Measurements from ENCODE around the gene NKX6-1. TPM values are rescaled to one million over a fixed set of nuclear protein-coding genes. Genes with fewer than 3 reads are reported as not detected.

Gene NKX6-1
- total RNA-seq, 2 experiments from 2014 or later, result not detected

DNA sequence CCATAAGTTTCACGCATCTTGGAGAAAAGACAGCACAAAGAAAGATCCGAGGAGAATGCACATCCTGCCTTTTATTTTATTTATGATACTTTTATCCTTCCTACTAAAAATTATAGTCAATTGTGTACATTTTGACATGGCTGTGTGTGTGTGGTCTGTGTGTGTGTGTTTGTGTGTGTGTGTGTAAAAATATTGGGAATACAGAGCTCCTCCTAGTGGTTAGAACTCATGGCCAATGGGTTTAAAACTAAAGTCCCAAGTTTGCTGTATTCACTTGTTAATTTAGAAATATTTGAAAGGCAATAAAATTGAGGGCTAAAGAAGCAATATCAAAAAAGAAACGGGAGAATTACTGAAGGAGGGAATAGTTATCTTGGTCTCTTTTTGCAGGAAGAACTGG lies 47.5 kb downstream of the NKX6-1 start:
- Histone ChIP-seq H3K4me2 (ENCODE audit: low read length) (no peak overlapping the region), H3K27ac (ENCODE audit: low read depth, low read length, poor library complexity, severe bottlenecking) (no peak overlapping the region), H3K4me1 (ENCODE audit: insufficient read depth, low read length, poor library complexity, severe bottlenecking) (no peaks in the 10 kb centered on the region), H3K36me3 (ENCODE audit: insufficient read depth, low read length) (no peaks in the 10 kb centered on the region), H3K9me2 (ENCODE audit: insufficient read depth, low read length) (no peaks in the 10 kb centered on the region), H2AFZ (ENCODE audit: low read length) (no peak overlapping the region), H3K4me3 (ENCODE audit: low read depth, low read length, poor library complexity, severe bottlenecking) (no peak overlapping the region), H4K20me1 (ENCODE audit: insufficient read depth, low read length) (no peaks in the 10 kb centered on the region), H3K9me3 (ENCODE audit: low read length) (no peaks in the 10 kb centered on the region), H3K79me2 (ENCODE audit: insufficient read depth, low read depth, low read length) (no peaks in the 10 kb centered on the region)
- POLR2A ChIA-PET, result no interaction called here
- BruUV-seq (replicated peaks), result no TSS peak
- CTCF ChIA-PET (ENCODE audit: unreplicated experiment), result no interaction called here
- TF ChIP-seq EZH2phosphoT487 (IDR thresholded peaks at IDR 0.05; ENCODE audit: borderline replicate concordance, low read depth, low read length), result no peak
- TF ChIP-seq, protein P1, sequence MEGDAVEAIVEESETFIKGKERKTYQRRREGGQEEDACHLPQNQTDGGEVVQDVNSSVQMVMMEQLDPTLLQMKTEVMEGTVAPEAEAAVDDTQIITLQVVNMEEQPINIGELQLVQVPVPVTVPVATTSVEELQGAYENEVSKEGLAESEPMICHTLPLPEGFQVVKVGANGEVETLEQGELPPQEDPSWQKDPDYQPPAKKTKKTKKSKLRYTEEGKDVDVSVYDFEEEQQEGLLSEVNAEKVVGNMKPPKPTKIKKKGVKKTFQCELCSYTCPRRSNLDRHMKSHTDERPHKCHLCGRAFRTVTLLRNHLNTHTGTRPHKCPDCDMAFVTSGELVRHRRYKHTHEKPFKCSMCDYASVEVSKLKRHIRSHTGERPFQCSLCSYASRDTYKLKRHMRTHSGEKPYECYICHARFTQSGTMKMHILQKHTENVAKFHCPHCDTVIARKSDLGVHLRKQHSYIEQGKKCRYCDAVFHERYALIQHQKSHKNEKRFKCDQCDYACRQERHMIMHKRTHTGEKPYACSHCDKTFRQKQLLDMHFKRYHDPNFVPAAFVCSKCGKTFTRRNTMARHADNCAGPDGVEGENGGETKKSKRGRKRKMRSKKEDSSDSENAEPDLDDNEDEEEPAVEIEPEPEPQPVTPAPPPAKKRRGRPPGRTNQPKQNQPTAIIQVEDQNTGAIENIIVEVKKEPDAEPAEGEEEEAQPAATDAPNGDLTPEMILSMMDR (conservative IDR thresholded peaks at IDR 0.05; ENCODE audit: low read length), result peak; percentile 73
- intact Hi-C loops (cut with micrococcal nuclease; ENCODE audit: unreplicated experiment), result no loop called here
- peak; percentile 1 for DNase-seq (ENCODE audit: low spot score)

DNA sequence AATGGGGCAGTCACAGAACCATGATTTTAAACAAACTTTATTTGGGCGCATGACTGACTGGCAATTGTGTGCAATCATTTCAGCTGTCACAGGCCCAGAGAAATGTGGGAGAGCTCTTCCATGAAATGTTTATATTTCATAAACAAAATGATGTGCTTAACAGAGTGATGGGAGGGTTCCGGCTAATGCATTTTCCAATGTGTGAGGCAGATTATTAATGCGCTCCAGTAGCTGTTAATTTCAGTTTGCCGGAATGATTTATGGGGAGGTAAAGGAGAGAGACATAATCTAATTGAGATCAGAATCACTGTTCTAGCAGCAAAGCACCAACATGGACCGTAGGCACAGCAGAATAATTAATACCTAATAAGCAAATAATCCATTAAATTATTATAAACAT lies 55.6 kb downstream of the NKX6-1 start:
- intact Hi-C loops (cut with micrococcal nuclease; ENCODE audit: unreplicated experiment), result no loop called here
- H3K27ac ChIP-seq (ENCODE audit: low read depth, low read length, poor library complexity, severe bottlenecking), result no peak overlapping the region
- ChIA-PET CTCF (ENCODE audit: unreplicated experiment) (no interaction called here), POLR2A (no interaction called here)
- H3K36me3 ChIP-seq (ENCODE audit: insufficient read depth, low read length), result no peaks in the 10 kb centered on the region
- H3K4me2 ChIP-seq (ENCODE audit: low read length), result no peak overlapping the region
- DNase-seq (ENCODE audit: low spot score), result no peak
- no peaks in the 10 kb centered on the region for H3K9me3 ChIP-seq (ENCODE audit: low read length)
- H3K9me2 ChIP-seq (ENCODE audit: insufficient read depth, low read length), result no peaks in the 10 kb centered on the region
- BruUV-seq (replicated peaks), result no TSS peak
- H2AFZ ChIP-seq (ENCODE audit: low read length), result no peak overlapping the region
- TF ChIP-seq, protein P1 (conservative IDR thresholded peaks at IDR 0.05; ENCODE audit: low read length), result no peak
- TF ChIP-seq EZH2phosphoT487 (IDR thresholded peaks at IDR 0.05; ENCODE audit: borderline replicate concordance, low read depth, low read length), result no peak
- H3K4me1 ChIP-seq (ENCODE audit: insufficient read depth, low read length, poor library complexity, severe bottlenecking), result no peaks in the 10 kb centered on the region
- H4K20me1 ChIP-seq (ENCODE audit: insufficient read depth, low read length), result no peaks in the 10 kb centered on the region
- H3K79me2 ChIP-seq (ENCODE audit: insufficient read depth, low read depth, low read length), result no peaks in the 10 kb centered on the region
- no peak overlapping the region for H3K4me3 ChIP-seq (ENCODE audit: low read depth, low read length, poor library complexity, severe bottlenecking)

DNA sequence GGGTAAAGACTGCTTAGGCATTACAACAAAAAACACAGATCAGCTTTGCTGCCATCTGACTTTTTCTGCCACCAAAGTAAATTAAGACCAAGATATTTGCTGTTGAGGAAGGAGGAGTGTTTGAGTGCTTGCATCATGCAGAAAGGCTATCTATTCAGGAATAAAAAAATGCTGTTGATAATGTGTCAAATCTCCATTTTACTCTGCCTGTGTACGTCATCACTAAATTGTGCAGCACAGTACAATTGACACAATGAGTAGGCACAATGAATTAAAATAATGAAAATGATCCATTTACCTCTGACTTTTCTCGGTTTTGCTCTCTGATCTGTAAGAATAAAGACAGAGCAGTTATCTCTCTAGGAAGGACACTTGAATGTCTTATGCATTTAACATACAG lies 56.3 kb downstream of the NKX6-1 start:
- no peaks in the 10 kb centered on the region for H3K9me3 ChIP-seq (ENCODE audit: low read length)
- intact Hi-C loops (cut with micrococcal nuclease; ENCODE audit: unreplicated experiment), result no loop called here
- CTCF ChIA-PET (ENCODE audit: unreplicated experiment), result no interaction called here

More for the DNA sequence above, 56.3 kb downstream of the NKX6-1 start:
- Histone ChIP-seq H3K79me2 (ENCODE audit: insufficient read depth, low read depth, low read length) (no peaks in the 10 kb centered on the region), H4K20me1 (ENCODE audit: insufficient read depth, low read length) (no peaks in the 10 kb centered on the region), H3K9me2 (ENCODE audit: insufficient read depth, low read length) (no peaks in the 10 kb centered on the region), H3K4me3 (ENCODE audit: low read depth, low read length, poor library complexity, severe bottlenecking) (no peak overlapping the region), H3K4me1 (ENCODE audit: insufficient read depth, low read length, poor library complexity, severe bottlenecking) (no peaks in the 10 kb centered on the region), H3K4me2 (ENCODE audit: low read length) (no peak overlapping the region), H2AFZ (ENCODE audit: low read length) (no peak overlapping the region), H3K36me3 (ENCODE audit: insufficient read depth, low read length) (no peaks in the 10 kb centered on the region), H3K27ac (ENCODE audit: low read depth, low read length, poor library complexity, severe bottlenecking) (no peak overlapping the region)
- BruUV-seq (replicated peaks), result no TSS peak
- DNase-seq (ENCODE audit: low spot score), result no peak
- TF ChIP-seq EZH2phosphoT487 (IDR thresholded peaks at IDR 0.05; ENCODE audit: borderline replicate concordance, low read depth, low read length), result no peak
- TF ChIP-seq, protein P1 (conservative IDR thresholded peaks at IDR 0.05; ENCODE audit: low read length), result no peak
- POLR2A ChIA-PET, result interaction anchor here (0.7 kb wide), 1 partner anchor 15 kb away, joined by 3 read pairs; no protein-coding TSS in a partner anchor

Small RNAs within 50 kb of the gene (small RNA-seq; reads per million reads assigned to genes)
- not detected for gene RPL3P13

Other genes with a start within 250 kb of the NKX6-1 start
- not detected in 2 replicates for gene CDS1, start 83.8 kb upstream of the NKX6-1 start, total RNA-seq (2014; rRNA removed; shearing (Covaris generic))
- not detected in 2 replicates for gene CDS1, start 83.8 kb upstream of the NKX6-1 start, total RNA-seq (2022)

Data from OCI-LY7 (cell line).